ENCODE results near the gene ARHGAP36. TPM values are rescaled to one million over a fixed set of nuclear protein-coding genes. Genes with fewer than 3 reads are reported as not detected.

Gene ARHGAP36
- total RNA-seq, 1 donor from 2014 or later = not detected

- Histone ChIP-seq H3K4me2 (ENCODE audit: low read length) (no peak overlapping the region), H3K27me3 (ENCODE audit: insufficient read depth, low read length) (no peaks in the 10 kb centered on the region), H3K4me3 (ENCODE audit: insufficient read depth, low read depth, low read length) (no peak overlapping the region), H4K20me1 (ENCODE audit: insufficient read depth, low read length) (no peaks in the 10 kb centered on the region), H3K4me1 (ENCODE audit: insufficient read depth, low read length) (no peaks in the 10 kb centered on the region), H3K9ac (ENCODE audit: low read length) (no peak overlapping the region), H3K27ac (ENCODE audit: low read depth, low read length) (no peak overlapping the region), H3K79me2 (ENCODE audit: insufficient read depth, low read length) (no peaks in the 10 kb centered on the region), H2AFZ (ENCODE audit: low read depth, low read length) (no peak overlapping the region), H3K9me3 (ENCODE audit: insufficient read depth, low read depth, low read length) (no peaks in the 10 kb centered on the region), H3K36me3 (ENCODE audit: insufficient read depth, low read length) (no peaks in the 10 kb centered on the region)
- Mint-ChIP-seq H3K4me3 (ENCODE audit: unreplicated experiment) (no peak overlapping the region), H3K27me3 (ENCODE audit: low read depth, unreplicated experiment) (peaks cover 14% of the 10 kb centered on the region), H3K27ac (ENCODE audit: unreplicated experiment) (no peak overlapping the region), H3K9me3 (ENCODE audit: unreplicated experiment) (no peaks in the 10 kb centered on the region), H3K36me3 (ENCODE audit: low read depth, unreplicated experiment) (no peaks in the 10 kb centered on the region), H3K4me1 (ENCODE audit: low read depth, unreplicated experiment) (peaks cover 3% of the 10 kb centered on the region)
- FAIRE-seq (peak; percentile 74), DNase-seq (ENCODE audit: low read depth) (no peak)
- no peak for TF ChIP-seq CTCF (IDR thresholded peaks at IDR 0.05; ENCODE audit: insufficient read depth, low read depth, low read length)
- TF ChIP-seq EZH2 (IDR thresholded peaks at IDR 0.05; ENCODE audit: insufficient read depth, low read length) = no peak
Observed at GRCh38 chrX:131032354-131033230, 25.6 kb upstream of the ARHGAP36 start.

- Mint-ChIP-seq H3K27me3 (ENCODE audit: low read depth, unreplicated experiment) (peaks cover 10% of the 10 kb centered on the region), H3K9me3 (ENCODE audit: unreplicated experiment) (no peaks in the 10 kb centered on the region), H3K4me1 (ENCODE audit: low read depth, unreplicated experiment) (peaks cover 3% of the 10 kb centered on the region), H3K27ac (ENCODE audit: unreplicated experiment) (no peak overlapping the region), H3K4me3 (ENCODE audit: unreplicated experiment) (no peak overlapping the region), H3K36me3 (ENCODE audit: low read depth, unreplicated experiment) (no peaks in the 10 kb centered on the region)
- DNase-seq (ENCODE audit: low read depth) (no peak), FAIRE-seq (peak; percentile 84)
- Histone ChIP-seq H3K4me2 (ENCODE audit: low read length) (no peak overlapping the region), H3K79me2 (ENCODE audit: insufficient read depth, low read length) (no peaks in the 10 kb centered on the region), H3K36me3 (ENCODE audit: insufficient read depth, low read length) (no peaks in the 10 kb centered on the region), H3K27ac (ENCODE audit: low read depth, low read length) (no peak overlapping the region), H3K9me3 (ENCODE audit: insufficient read depth, low read depth, low read length) (no peaks in the 10 kb centered on the region), H3K4me1 (ENCODE audit: insufficient read depth, low read length) (no peaks in the 10 kb centered on the region), H3K9ac (ENCODE audit: low read length) (no peak overlapping the region), H4K20me1 (ENCODE audit: insufficient read depth, low read length) (no peaks in the 10 kb centered on the region), H3K27me3 (ENCODE audit: insufficient read depth, low read length) (no peaks in the 10 kb centered on the region), H3K4me3 (ENCODE audit: insufficient read depth, low read depth, low read length) (no peak overlapping the region), H2AFZ (ENCODE audit: low read depth, low read length) (no peak overlapping the region)
- TF ChIP-seq CTCF (IDR thresholded peaks at IDR 0.05; ENCODE audit: insufficient read depth, low read depth, low read length) = no peak
- TF ChIP-seq EZH2 (IDR thresholded peaks at IDR 0.05; ENCODE audit: insufficient read depth, low read length) = no peak
Observed at GRCh38 chrX:131034063-131034462, 24.1 kb upstream of the ARHGAP36 start.

- Histone ChIP-seq H3K27me3 (ENCODE audit: insufficient read depth, low read length) (no peaks in the 10 kb centered on the region), H3K9ac (ENCODE audit: low read length) (no peak overlapping the region), H4K20me1 (ENCODE audit: insufficient read depth, low read length) (no peaks in the 10 kb centered on the region), H3K4me3 (ENCODE audit: insufficient read depth, low read depth, low read length) (no peak overlapping the region), H2AFZ (ENCODE audit: low read depth, low read length) (no peak overlapping the region), H3K36me3 (ENCODE audit: insufficient read depth, low read length) (no peaks in the 10 kb centered on the region), H3K4me2 (ENCODE audit: low read length) (no peak overlapping the region), H3K27ac (ENCODE audit: low read depth, low read length) (no peak overlapping the region), H3K79me2 (ENCODE audit: insufficient read depth, low read length) (no peaks in the 10 kb centered on the region), H3K4me1 (ENCODE audit: insufficient read depth, low read length) (no peaks in the 10 kb centered on the region), H3K9me3 (ENCODE audit: insufficient read depth, low read depth, low read length) (no peaks in the 10 kb centered on the region)
- H3K27me3 Mint-ChIP-seq (ENCODE audit: low read depth, unreplicated experiment) = peaks cover 14% of the 10 kb centered on the region
- TF ChIP-seq EZH2 (IDR thresholded peaks at IDR 0.05; ENCODE audit: insufficient read depth, low read length) (no peak), CTCF (IDR thresholded peaks at IDR 0.05; ENCODE audit: insufficient read depth, low read depth, low read length) (no peak)
- H3K4me3 Mint-ChIP-seq (ENCODE audit: unreplicated experiment) = no peak overlapping the region
- no peak overlapping the region for H3K27ac Mint-ChIP-seq (ENCODE audit: unreplicated experiment)
- no peaks in the 10 kb centered on the region for H3K36me3 Mint-ChIP-seq (ENCODE audit: low read depth, unreplicated experiment)
- FAIRE-seq (peak; percentile 39), DNase-seq (ENCODE audit: low read depth) (no peak)
- H3K9me3 Mint-ChIP-seq (ENCODE audit: unreplicated experiment) = no peaks in the 10 kb centered on the region
- H3K4me1 Mint-ChIP-seq (ENCODE audit: low read depth, unreplicated experiment) = no peaks in the 10 kb centered on the region
Observed at GRCh38 chrX:131040781-131041180, 17.4 kb upstream of the ARHGAP36 start.

Data from astrocyte (in vitro differentiated cells and primary cell).